ENCODE results near the gene ALPL.
A peak's percentile ranks its signal among the peaks of the same experiment; 100 is the strongest.
"Not testable (repeated sequence)": the region's sequence is repeated elsewhere in the genome, so short reads cannot be mapped to it uniquely, and the experiment has no call there.

The ALPL gene

GRCh38 chr1:21518774-21519455, 9.7 kb downstream of the ALPL start:
- no peak for DNase-seq (ENCODE audit: low read depth, low spot score)
- no peak overlapping the region for H3K4me3 ChIP-seq (ENCODE audit: low read depth, low read length)
- ChIA-PET CTCF (interaction anchor here (1.0 to 6.5 kb wide), 4 partner anchors 10 to 54 kb away, joined by 3 to 40 read pairs (median 6); partner anchors contain the start of gene ALPL), POLR2A (no interaction called here)
- TF ChIP-seq, protein P1, sequence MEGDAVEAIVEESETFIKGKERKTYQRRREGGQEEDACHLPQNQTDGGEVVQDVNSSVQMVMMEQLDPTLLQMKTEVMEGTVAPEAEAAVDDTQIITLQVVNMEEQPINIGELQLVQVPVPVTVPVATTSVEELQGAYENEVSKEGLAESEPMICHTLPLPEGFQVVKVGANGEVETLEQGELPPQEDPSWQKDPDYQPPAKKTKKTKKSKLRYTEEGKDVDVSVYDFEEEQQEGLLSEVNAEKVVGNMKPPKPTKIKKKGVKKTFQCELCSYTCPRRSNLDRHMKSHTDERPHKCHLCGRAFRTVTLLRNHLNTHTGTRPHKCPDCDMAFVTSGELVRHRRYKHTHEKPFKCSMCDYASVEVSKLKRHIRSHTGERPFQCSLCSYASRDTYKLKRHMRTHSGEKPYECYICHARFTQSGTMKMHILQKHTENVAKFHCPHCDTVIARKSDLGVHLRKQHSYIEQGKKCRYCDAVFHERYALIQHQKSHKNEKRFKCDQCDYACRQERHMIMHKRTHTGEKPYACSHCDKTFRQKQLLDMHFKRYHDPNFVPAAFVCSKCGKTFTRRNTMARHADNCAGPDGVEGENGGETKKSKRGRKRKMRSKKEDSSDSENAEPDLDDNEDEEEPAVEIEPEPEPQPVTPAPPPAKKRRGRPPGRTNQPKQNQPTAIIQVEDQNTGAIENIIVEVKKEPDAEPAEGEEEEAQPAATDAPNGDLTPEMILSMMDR (IDR thresholded peaks at IDR 0.05; ENCODE audit: insufficient read depth, low read length, missing control alignments): no peak

DNA sequence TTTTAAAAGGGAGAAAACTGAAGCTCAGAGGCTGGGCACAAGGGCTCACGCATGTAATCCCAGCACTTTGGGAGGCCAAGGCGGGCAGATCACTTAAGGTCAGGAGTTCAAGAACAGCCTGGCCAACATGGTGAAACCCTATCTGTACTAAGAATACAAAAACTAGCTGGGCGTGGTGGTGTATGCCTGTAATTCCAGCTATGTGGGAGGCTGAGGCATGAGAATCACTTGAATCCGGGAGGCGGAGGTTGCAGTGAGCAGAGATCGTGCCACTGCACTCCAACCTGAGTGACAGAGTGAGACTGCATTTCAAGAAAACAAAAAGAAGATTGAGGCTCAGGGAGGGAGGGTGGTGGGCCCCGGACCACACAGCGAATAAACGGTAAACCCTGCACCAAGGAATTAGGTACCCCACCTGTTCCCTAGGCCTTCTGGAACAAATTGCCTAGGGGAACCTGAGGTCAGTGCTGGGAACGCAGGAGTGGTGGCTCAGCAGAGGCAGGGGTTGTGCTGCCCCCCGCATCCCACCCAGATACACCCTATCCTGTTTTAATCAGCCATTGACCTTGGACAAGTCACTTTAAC, 10.4 kb downstream of the ALPL start:
- H3K4me3 ChIP-seq (ENCODE audit: low read depth, low read length); POLR2A ChIA-PET; DNase-seq (ENCODE audit: low read depth, low spot score): not testable (repeated sequence)
- CTCF ChIA-PET: interaction anchor here (6.5 kb wide), 1 partner anchor 15 kb away, joined by 40 read pairs; no protein-coding TSS in a partner anchor

- CTCF ChIA-PET: interaction anchor here (0.6 to 6.5 kb wide), 5 partner anchors 11 to 100 kb away, joined by 3 to 40 read pairs (median 5); partner anchors contain the start of gene ALPL
- peak; percentile 23 for DNase-seq (ENCODE audit: low read depth, low spot score)
- H3K4me3 ChIP-seq (ENCODE audit: low read depth, low read length): no peak overlapping the region
- TF ChIP-seq, protein P1 (IDR thresholded peaks at IDR 0.05; ENCODE audit: insufficient read depth, low read length, missing control alignments): no peak
- POLR2A ChIA-PET: no interaction called here
These were observed 11.9 kb downstream of the ALPL start for GRCh38 chr1:21520899-21521716.

- POLR2A ChIA-PET: no interaction called here
- DNase-seq (ENCODE audit: low read depth, low spot score): no peak
- H3K4me3 ChIP-seq (ENCODE audit: low read depth, low read length): no peak overlapping the region
- TF ChIP-seq, protein P1 (IDR thresholded peaks at IDR 0.05; ENCODE audit: insufficient read depth, low read length, missing control alignments): no peak
- CTCF ChIA-PET: interaction anchor here (1.0 to 6.5 kb wide), 4 partner anchors 11 to 31 kb away, joined by 3 to 40 read pairs (median 14); partner anchors contain the start of gene ALPL
These were observed 12.5 kb downstream of the ALPL start for GRCh38 chr1:21521717-21522060.

- no peak for DNase-seq (ENCODE audit: low read depth, low spot score)
- H3K4me3 ChIP-seq (ENCODE audit: low read depth, low read length): no peak overlapping the region
- TF ChIP-seq, protein P1 (IDR thresholded peaks at IDR 0.05; ENCODE audit: insufficient read depth, low read length, missing control alignments): no peak
- CTCF ChIA-PET: interaction anchor here (1.1 to 6.5 kb wide), 4 partner anchors 12 to 154 kb away, joined by 4 to 40 read pairs (median 13); partner anchors contain the start of gene ALPL
- POLR2A ChIA-PET: no interaction called here
These were observed 13.4 kb downstream of the ALPL start for GRCh38 chr1:21522525-21523038.

- ChIA-PET CTCF (interaction anchor here (1.1 to 3.5 kb wide), 3 partner anchors 13 to 155 kb away, joined by 4 to 22 read pairs (median 4); partner anchors contain the start of gene ALPL), POLR2A (interaction anchor here (0.7 kb wide), 1 partner anchor 7 kb away, joined by 3 read pairs; no protein-coding TSS in a partner anchor)
- no peak for DNase-seq (ENCODE audit: low read depth, low spot score)
- TF ChIP-seq, protein P1 (IDR thresholded peaks at IDR 0.05; ENCODE audit: insufficient read depth, low read length, missing control alignments): no peak
- H3K4me3 ChIP-seq (ENCODE audit: low read depth, low read length): no peak overlapping the region
These were observed 14.1 kb downstream of the ALPL start for GRCh38 chr1:21523297-21523813.
